Hippocampal formation (tissue), 2 donors: ENCODE results near the gene CCM2.

Experiments used
- DNase-seq, 2 donors: peaks; one replicate each; lab custom pipeline; 2025; lab: John Stamatoyannopoulos, UW

The CCM2 gene

DNA sequence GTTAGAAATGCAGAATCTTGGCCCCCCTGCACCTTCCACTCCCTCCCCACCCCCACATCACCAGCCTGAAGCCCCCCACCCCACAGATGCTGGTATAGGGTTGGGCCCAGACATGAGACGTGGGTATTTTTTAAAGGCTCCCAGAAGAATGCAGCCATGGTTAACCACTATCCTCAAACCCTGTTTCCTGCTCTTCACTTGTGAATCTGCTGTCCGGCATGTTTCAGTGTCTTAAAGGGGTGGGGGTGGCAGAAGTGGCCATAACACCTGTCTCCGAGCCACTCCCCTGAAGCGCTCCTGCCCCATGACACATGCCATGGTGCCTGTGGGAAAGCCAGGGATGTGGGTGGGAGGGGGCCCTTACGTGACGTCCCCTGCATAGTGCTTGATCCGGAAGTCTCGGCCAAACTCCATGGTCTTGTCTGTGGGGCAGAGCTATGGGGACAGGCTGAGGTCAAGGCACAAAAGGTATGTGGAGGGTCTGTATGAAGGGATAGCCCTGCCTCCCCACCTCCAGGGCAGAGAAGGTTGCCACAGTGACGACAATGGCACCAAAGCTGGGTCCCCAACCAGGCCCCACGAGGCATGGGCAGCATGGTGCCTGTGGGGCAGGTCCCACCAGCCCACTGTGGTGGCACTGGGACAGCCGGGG is 30.8 kb upstream of the CCM2 start:
- no peak for DNase-seq

DNA sequence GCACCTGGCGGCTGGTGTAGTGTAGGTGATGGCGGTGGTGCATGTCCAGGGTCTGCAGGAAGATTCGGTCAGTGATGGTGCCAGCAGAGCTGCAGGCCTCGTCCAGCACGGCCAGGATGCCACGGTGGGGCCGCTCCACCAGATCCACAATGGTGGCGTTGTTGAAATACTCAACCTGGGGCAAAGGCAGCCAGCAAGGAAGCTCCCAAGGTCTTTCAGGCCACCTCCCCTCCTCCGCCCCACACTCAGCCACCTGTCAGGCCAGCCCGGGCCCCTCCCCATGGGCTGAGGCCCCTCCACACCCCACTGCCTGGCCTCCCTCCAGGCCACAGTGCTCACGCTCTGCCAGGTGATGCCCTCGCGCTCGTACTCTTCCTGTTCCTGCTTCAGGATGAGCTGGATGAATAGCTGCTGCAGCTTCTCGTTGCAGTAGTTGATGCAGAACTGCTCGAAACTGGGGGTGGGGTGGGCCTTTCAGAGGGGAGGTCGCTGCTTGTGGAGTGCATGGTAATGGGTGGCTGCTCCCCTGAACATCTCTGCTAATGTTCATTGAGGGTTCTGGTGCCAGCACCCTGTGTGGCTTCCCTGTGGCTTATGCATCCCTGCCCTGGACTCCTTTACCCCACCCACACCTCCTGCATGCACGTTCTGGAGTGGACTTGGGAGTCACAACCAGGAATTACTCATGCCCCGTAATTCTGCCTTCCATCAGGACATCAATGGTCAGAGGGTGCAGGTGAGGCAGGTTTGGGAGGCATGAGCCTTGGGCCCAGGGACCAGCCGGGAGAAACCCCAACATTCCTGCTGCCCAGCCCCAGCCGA is 30.1 kb upstream of the CCM2 start:
- no peak for DNase-seq

DNA sequence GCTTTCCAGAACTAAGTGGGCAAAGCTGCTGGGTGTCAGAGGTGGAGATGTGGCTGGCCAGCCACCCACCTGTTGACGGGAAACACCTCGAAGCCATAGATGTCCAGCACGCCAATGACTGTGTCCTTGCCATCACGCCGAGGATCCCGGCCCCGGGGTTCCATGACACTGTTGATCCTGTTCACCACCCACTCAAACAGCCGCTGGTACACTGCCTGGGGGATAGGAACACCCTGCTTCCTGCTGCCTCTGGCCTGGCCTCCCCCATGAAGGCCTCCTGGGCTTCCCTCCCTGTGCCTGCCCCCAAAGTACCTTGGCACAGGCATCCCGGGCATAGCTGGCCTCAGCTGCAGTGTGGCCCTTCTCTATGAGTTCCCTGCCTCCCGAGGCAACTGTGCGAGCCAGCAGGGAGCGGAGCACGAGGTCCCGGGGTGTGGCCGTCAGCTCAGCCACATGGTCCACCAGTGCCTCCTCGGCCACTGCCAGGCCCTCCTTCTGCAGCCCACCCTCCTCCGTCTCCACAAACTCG is 29.4 kb upstream of the CCM2 start:
- DNase-seq = no peak

DNA sequence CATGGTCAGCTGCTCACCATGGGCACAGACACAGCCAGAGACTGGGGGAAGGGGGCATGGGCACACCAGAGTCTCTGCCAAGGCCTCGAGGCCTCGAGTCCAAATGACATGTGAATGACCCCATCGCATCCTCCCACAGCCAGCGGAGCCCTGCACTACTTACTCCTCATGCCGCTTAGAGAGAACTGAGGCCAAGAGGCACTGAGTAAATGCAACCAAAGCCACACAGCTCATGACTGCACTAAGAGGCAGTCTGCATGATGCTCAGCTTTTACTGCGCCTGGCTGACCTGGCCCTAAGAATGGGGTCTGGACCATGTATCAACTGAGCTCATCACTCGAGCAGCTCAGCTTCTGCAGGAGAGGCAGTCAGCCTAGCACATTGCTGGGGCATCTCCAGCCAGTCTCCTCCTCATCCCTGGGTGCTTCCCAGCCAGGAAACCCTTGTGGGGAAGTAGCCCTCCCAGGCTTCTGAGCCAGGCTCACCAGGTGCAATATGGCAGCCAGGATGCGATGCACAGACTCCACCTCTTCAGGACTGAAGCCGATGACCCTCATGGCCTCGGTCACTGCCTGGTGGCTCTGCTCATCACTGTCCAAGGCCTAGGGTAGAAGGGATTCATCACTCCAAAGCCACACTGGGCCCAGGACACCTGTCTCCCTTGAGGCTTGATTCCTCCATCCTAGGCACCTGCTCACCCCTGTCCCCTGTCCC is 28.7 kb upstream of the CCM2 start:
- DNase-seq = no peak

DNA sequence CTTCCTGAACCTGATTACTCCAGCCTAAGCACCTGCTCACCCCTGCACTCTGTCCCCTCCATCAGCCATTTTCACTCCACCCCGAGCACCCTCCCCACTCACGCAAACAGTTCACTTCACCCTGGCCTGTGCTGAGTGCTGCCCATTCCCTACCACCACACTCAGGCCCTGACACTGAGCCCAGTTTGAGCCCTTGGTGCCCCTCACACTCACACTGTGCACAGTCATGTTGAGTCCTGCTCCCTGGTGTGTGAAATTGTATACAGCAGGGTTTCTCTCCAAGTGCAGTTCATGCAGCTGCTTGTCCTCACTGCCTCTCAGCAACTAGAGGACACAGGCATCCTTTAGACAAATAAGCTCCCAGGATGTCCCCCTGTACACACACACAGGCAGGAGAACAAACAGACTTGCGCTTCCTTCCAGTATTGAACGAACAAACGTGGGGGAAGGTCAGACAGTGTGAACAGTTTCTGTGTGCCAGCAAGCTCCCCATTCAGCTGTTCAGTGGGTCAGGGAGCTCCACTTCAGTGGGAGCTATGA is 28.0 kb upstream of the CCM2 start:
- DNase-seq = no peak

DNA sequence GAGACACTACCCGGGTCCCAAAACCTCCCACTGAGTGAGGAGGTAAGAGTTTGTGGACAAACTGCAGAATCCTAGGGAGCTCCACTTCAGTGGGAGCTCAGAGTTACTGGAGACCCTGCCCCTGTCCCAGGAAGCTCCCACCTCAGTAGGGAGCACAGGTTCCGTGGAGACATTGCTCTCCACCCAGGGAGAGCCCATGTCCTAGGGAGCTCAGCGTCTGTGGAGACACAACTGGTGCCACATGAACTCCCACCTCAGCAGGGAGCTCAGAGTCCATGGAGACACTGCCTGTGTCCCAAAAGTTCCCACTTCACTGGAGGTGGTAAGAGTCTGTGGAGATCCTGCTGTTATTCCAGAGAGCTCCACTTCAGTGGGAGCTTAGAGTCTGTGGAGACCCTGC is 27.4 kb upstream of the CCM2 start:
- no peak for DNase-seq

DNA sequence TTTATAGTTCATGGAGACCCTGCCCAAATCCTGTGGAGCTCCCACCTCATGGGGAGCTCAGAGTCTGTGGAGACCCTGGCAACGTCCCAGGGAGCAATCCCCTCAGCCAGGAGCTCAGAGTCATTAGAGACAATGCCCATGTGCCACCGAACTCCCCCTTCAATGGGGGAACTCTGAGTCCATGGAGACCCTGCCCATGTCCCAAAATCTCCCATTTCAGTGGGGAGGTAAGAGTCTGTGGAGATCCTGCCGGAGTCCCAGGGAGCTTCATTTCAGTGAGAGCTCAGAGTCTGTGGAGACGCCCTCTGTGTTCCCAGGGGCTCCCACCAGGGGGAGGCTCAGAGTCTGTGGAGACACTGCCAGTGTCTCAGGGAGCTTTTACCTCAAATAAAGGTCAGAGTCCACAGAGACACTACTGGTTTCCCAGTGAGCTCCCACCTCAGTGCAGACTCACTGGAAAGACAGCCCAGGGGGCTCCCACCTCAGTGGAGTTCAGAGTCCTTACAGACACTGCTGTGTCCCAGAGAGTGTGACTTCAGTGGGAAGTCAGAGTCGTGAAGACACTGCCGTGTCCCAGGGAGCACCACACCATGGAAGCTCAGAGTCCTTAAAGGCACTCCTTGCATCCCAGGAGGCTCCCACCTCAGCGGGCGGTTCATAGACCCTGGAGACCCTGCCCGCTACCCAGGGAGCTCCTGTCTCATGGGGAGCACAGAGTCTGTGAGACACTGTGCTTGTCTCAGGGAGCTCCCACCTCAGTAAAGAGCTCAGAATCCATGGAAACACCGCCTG is 26.2 kb upstream of the CCM2 start:
- no peak for DNase-seq

DNA sequence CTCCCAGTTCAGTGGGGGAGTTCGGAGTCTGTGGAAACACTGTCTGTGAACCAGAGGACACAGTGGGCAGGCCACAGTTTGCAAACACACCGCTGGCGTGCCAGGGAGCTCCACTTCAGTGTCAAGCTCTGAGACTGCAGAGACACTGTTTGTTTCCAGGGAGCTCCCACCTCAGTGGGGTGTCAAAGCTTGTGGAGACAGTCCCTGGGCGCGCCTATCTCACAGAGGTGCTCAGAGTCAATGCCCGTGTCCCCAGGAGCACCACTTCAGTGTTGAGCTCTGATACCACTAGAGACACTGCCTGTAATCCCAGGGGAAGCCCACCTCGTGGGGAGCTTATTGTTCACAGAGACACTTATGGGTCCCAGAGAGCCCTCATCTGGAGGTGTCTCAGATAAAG is 25.5 kb upstream of the CCM2 start:
- DNase-seq = no peak

DNA sequence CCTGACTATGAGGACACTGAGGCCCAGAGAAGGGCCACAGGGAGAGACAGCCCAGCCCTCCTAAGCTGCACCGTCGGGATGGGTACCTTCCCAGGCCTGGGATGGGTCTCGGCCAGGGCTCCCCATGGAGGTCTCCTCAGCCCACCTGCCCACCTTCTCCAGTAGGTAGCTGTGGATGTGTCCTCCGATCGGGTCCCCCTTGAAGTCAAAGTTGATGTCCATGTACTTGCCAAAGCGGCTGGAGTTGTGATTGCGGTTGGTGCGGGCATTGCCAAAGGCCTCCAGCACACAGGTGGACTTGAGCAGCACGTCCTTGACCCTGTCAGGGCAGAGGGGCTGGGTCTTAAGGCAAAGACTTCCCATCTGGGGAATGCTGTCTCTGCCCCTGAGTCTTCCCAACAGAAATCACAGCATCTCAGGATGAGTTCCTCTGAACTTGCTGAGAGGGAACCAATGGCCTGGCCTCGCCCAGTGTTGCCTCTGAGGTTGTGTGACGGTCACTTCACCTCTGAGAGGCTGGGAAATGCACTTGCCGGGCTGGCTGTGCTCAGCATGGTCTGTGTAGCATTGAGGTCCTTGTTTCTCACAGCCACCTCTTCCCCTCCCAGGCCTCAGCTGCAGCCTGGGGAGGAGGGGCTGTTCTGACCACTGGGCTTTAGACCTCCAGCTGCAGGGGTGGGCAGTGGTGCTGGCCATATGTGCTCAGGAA is 24.5 kb upstream of the CCM2 start:
- DNase-seq = no peak

DNA sequence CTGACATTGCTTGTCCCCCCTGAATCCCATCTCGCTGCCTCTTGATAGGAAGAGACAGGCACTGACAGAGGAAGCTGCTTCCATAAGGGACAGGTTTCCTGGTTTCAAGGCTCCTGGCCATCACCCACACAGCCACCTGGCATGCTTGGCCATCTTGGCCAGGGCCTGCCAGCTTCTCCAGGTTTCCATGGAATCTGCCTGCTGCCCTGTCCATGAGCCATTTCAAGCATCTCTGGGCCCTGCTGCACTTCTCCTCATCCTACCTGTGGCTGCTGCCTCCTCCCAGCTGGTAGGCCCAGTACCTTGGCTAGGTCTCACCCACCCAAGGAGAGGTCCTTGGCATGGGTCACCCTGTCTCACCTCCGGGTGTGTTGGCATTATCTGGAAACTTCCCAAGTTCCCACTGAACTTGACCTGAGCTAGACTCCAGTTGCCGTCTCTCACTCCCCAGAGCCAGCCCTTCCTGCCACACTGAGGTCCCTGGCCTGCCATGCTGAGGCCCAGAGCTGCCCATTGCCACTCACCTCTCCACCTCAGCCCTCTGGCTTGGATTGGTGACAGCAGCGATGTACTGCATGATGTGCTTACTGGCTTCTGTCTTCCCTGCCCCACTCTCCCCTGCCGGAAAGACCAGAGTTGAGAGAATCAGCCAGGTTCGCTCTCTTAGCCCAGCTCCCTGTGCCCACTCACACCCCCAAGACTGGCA is 23.8 kb upstream of the CCM2 start:
- no peak for DNase-seq

DNA sequence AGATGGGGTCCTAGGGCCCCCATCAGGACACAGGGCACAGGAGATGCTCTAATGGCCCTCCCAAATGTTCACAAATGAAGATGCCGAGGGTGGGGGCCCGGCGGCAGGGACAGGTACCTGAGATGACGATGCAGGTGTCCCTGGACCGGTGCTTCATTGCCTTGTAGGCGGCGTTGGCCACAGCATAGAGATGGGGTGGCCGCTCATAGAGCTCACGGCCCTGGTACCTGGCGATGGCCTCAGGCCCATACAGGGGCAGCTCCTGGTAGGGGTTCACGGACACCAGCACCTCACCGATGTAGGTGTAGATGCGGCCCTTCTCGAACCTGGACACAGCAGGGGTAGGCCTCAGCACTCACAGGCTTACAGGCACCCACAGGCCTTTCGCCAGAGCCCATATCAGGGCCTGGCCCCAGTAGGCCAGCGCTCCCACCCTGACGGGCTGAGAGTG is 23.2 kb upstream of the CCM2 start:
- DNase-seq = no peak

DNA sequence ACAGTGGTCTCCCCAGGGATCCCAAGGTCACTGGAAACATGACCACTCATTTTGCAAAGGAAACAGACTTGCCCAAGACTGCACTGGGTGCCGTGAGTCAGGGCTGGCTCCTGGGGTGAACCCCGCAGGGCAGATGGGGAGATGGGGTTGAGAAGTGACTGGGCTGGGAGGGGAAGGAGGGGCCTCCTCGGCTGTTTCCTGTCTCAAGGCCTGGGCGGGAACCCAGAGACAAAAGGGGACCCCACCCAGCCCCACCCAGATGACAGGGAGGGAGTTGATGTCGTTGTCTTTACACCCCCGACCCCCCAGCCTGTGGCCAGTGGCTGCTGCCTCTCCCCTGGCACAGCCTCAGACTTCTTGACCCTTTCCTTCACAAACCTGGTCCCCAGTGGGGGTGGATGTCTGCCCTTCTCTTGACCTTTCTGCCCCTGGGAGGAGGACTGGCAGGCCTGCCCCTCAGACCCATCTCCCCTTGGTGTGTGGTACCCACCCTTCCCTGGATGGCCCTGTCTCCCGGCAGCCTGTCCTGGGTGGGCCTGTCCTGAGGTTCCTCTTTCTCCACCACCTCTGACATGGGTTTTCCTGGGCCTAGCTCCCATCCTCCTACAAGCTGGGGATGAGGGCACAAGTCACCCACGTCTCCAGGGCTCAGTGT is 22.6 kb upstream of the CCM2 start:
- DNase-seq = no peak

DNA sequence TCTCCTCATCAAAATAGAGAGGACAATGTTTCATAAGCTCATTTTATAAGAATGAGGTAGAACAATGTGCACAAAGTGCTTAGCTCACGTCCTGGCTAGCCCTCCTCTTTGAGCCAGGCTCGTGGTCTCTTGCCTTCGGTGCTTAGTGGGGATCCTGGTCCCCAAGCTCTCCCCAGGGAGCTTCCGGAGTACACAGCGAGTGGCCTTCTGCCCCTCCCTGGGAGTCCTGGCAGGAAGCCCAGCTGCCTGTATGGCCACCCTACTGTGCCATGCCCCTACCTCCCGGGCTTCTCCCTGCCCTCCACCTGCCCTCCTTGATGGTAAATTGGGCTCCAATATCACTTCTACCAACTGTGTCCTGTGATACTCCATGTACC is 22.1 kb upstream of the CCM2 start:
- no peak for DNase-seq

DNA sequence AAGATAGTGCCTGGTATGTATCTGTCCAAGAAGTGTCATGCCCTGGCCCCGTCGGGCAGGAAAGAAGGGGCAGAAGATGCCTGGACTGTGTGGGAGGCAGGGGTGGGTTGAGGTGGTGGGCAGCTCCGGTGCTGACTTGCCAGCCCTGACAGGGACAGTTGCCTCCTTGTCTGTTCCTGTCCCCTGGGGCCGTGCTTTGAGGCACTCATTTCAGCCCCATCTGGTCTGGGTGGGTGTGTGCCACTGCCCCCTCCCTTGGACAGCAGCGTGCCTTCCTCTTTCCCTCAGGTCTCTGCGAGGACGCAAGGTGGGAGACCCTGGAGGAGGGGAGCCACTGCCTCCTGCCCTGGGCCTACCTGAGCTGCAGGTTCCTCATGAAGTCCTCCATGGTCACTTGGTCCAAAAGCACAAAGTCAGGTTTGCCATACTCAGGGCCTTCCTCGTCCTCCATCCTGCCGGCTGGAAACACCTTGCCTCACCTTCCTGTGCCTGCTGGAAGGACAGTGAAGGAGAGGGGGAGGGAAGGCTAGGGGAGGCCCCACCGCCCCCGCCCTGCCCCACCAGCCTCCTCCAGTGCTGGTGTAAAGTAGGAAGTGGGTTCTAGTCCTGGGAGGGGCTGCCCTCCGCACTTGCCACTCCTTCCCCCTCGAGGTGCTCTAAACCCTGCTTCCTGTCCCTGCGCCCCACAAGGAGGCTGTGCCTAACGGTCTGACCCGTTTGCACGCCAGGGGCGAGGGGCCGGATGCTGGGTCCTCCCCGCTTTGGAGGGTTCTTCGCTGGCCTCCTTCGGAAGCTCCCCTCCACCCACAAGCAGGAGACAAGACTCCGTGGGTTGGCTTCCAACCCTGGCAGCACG is 21.3 kb upstream of the CCM2 start, which contains the start of gene MYO1G:
Gene MYO1G (minus strand): TSS at position 505 of the 856 bp plus-strand sequence. CDS start 54 bp downstream, at position 451.
- DNase-seq = no peak

DNA sequence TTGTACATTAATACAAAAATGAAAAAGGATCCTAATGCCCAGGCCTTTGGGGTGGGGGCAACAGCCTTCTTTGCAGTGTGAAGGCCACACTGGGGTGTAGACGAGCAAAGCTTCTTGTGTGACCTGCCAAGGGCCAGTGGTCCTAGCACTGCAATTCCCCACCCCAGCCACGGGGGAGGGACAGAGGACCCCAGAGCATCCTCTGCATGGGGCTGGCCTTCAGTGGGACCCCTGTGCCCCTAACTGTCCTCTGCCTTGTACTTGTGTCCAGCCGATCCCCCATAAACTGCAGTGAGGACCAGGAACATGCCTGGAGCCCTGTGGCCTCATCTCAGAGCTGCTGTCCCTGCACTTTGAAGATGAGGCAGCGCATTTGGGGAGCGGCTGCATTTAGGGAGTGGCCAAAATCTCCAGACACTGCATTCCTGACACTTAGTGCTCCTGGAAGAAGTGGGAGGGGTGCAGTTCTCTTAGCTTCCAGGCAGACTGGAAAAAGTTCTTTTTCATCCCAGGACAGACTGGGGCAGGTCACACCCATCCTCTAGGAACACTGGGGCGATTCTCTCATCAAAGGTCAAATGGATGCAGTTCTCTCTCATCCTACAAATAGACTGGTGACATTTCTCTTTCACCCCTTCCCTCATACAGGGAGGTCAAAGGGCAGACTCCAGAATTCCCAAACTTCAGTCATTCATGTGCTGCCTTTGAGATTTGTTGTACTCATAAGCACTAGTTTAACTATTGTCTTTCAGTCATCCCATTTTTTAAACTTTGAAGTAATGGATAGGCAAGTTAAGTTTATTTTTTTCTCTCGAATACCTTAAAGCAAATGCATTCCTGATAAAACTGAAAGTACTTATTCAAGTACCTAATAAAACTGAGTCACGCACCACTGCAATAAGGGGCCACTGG is 20.3 kb upstream of the CCM2 start:
- no peak for DNase-seq

DNA sequence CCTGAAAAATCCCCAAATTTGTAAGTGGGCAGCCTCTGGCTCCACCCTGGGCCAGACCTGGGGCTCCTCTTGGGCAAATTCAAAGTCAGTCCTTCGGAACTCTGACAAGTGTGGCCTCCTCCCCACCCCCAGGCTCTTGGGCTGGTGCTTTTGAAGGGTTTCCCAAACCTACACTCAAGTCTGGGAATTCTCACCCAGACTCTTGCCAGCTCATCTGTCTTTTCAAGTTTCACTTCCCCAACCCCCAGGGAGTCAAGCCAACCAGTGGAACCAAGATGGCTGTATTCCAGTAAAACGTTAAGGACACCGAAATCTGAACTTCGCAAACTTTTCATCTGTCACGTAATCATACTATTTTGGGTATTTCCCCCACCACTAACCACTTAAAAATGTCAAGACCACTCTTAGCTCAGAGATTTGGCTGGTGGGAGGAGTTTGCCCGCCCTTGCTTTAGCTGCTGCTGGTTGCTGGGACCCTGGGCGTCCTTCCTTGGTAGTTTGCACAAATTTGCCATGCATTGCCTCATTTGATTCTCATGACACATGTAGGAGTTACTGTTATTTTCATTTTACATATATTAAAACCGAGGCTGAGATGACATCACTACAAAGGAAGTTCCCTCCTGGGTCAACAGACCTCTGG is 19.5 kb upstream of the CCM2 start:
- no peak for DNase-seq
